ENCODE results near the gene ARHGAP31.

Gene ARHGAP31

DNA sequence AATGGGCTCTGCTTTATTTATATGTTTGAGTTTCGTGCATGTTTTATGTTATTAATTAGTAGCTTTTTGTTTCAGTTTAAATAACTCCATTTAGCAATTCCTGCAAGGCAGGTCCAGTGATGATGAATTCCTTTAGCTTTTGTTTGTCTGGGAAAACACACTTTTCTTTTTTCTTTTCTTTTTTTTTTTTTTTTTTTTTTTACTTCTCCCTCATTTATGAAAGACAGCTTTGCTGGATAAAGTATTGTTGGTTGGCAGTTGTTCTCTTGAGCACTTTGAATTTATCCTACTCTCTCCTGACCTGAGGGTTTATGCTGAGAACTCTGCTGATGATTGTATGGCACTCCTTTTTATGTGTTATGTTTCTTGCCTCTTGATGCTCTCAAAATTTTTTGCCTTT lies 133.5 kb downstream of the ARHGAP31 start:
- no peak for DNase-seq (ENCODE audit: low spot score)
- TF ChIP-seq CTCF (IDR thresholded peaks at IDR 0.05; ENCODE audit: extremely low read depth, missing control alignments): no peak

DNA sequence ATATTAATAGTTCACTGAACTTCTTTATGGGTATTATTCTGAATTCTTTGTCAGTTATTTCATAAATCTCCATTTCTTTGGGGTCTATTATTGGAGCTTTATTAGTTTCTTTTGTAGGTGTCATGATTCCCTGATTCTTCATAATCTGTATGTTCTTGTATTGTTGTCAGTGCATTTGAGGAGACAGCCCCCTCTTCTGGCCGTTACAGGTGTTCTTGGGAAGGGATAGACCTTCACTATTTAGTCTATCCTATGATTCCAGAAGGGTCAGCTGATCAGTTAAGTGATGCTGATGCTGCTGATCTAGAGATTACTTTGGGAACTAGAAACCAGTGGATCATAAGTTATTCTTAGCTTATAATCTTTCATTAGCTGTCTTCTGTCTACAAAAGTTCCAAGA lies 134.4 kb downstream of the ARHGAP31 start:
- no peak for TF ChIP-seq CTCF (IDR thresholded peaks at IDR 0.05; ENCODE audit: extremely low read depth, missing control alignments)
- DNase-seq (ENCODE audit: low spot score): no peak

GRCh38 chr3:119433613-119434325 lies 139.6 kb downstream of the ARHGAP31 start:
- no peak for TF ChIP-seq CTCF (IDR thresholded peaks at IDR 0.05; ENCODE audit: extremely low read depth, missing control alignments)
- DNase-seq (ENCODE audit: low spot score): no peak

DNA sequence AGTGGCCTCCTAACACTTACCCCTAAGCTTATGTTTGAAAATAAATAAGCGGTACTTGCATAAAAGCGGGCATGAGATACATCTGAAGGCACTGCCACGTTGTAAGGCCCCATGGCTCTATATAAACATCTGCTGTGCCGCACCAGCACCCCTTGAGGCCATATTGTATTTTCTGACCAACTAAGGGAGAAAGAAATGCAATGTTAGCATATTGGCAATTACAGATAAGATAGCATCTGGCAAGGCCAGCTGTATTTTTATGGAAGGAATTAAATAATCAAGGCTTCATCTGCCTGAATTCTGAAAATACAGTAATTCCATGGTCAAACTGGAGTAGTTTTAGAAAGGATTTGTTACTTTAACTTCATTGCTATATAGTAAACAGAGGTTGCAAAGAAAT lies 140.5 kb downstream of the ARHGAP31 start:
- no peak for DNase-seq (ENCODE audit: low spot score)
- TF ChIP-seq CTCF (IDR thresholded peaks at IDR 0.05; ENCODE audit: extremely low read depth, missing control alignments): no peak

DNA sequence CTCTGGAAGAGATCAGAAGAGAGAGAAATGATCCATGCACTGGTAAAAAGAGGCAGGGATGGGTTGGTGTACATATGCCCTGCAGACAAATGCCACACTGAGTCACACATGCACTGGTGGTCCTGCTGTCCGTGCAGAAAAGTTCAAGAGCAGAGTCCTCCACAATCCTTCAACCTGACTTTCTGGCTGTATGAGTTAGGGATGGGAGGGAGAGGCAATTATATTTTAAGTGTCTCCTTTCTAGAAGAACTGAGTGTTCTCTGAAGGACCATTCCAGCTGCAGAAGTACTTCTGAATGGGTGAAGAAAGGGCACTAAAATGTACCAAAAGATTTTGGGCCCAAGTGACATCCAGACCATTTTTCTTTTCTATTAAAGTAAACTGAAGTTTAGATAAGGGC lies 142.8 kb downstream of the ARHGAP31 start:
- no peak for TF ChIP-seq CTCF (IDR thresholded peaks at IDR 0.05; ENCODE audit: extremely low read depth, missing control alignments)
- DNase-seq (ENCODE audit: low spot score): no peak

- TF ChIP-seq CTCF (IDR thresholded peaks at IDR 0.05; ENCODE audit: extremely low read depth, missing control alignments): no peak
- DNase-seq (ENCODE audit: low spot score): no peak
Observed at GRCh38 chr3:119437691-119438258, 143.6 kb downstream of the ARHGAP31 start.

GRCh38 chr3:119443179-119443578 lies 149.0 kb downstream of the ARHGAP31 start:
- TF ChIP-seq CTCF (IDR thresholded peaks at IDR 0.05; ENCODE audit: extremely low read depth, missing control alignments): no peak
- no peak for DNase-seq (ENCODE audit: low spot score)

Measured in GM20000 (cell line).